Stomach (tissue), 9 donors: ENCODE results near the gene ZRSR2. TPM values are rescaled to one million over a fixed set of nuclear protein-coding genes. Genes with fewer than 3 reads are reported as not detected.

Experiments
- DNase-seq, 2 donors: peaks; one replicate each; pipeline versions ENCODE4 v3.0.0 to v3.0.0-alpha.2; 2013 to 2019
- H3K27ac ChIP-seq, 5 donors: fragments of 200-600 bp in 4 of 5; sonication (generic) in 4 of 5; one replicate each; pipeline ENCODE4 v1.5.1; 2013 to 2019; ENCODE audit warnings: mild to moderate bottlenecking in 1 of 5, moderate library complexity in 1 of 5
- H3K27me3 ChIP-seq, 3 donors: fragments of 200-600 bp; sonication (generic); one replicate each; pipeline ENCODE4 v1.5.1; 2017 to 2019; ENCODE audit warnings: mixed run types in 1 of 3
- H3K36me3 ChIP-seq, 4 donors: fragments of 200-600 bp; sonication (generic); 1 replicate in 3 of 4; 2 replicates in 1 of 4; pipeline ENCODE4 v1.5.1; 2016 to 2019
- H3K4me1 ChIP-seq, 4 donors: fragments of 200-600 bp; sonication (generic); one replicate each; pipeline ENCODE4 v1.5.1; 2016 to 2019
- H3K4me3 ChIP-seq, 4 donors: fragments of 200-600 bp; sonication (generic) in 3 of 4; one replicate each; pipeline ENCODE4 v1.5.1; 2016 to 2019; ENCODE audit warnings: mild to moderate bottlenecking in 1 of 4
- H3K9me3 ChIP-seq, 4 donors: fragments of 200-600 bp; sonication (generic); one replicate each; pipeline ENCODE4 v1.5.1; 2016 to 2019
- CTCF ChIP-seq, 7 experiments: fragments of 450-650 bp in 4 of 7; fragments of 200-600 bp in 3 of 7; sonication (generic) in 3 of 7; IDR thresholded peaks; one replicate each; pipeline ENCODE4 v1.5.1; 2016 to 2019; ENCODE audit warnings: antibody characterized with exemption in 7 of 7, control low read depth in 2 of 7, mild to moderate bottlenecking in 1 of 7
- EP300 ChIP-seq: sonication (generic); formaldehyde crosslinking; IDR thresholded peaks from one replicate; pipeline ENCODE4 v1.6.1; 2017; ENCODE audit warnings: antibody characterized with exemption
- POLR2A ChIP-seq, 4 donors: fragments of 450-650 bp; IDR thresholded peaks; one replicate each; pipeline ENCODE4 v1.6.1; 2016; ENCODE audit warnings: antibody characterized with exemption in 4 of 4, control low read depth in 2 of 4, mild to moderate bottlenecking in 1 of 4, moderate library complexity in 1 of 4
- POLR2AphosphoS5 ChIP-seq, 3 donors: sonication (generic); formaldehyde crosslinking; IDR thresholded peaks; one replicate each; pipeline ENCODE4 v1.6.1; 2016; ENCODE audit warnings: antibody characterized with exemption in 3 of 3
- WGBS, 5 donors: extraction: QIAGEN DNeasy Blood & Tissue Kit in 3 of 5; methylation state at CpG; one replicate each; pipeline versions ENCODE4 v1.1.5 to v1.1.7; 2013 to 2018; 5-methylcytosine and 5-hydroxymethylcytosine counted together
- intact Hi-C: fragments of 100-400 bp; cut with DNase I; formaldehyde crosslinking; loops from one replicate; pipeline ENCODE4 v1.15.1; 2023; ENCODE audit warnings: low total_unique reads
- polyA plus RNA-seq, 3 donors: library from polyadenylated mRNA; stranded (reverse); fragments of 200-250 nt; gene quantifications; one replicate each; pipeline ENCODE4 v1.2.3, GENCODE V29; 2013
- total RNA-seq, 5 donors: library from RNA; depleted of rRNA; stranded (reverse); fragments of >200 nt; gene quantifications; one replicate each; pipeline versions ENCODE4 v1.1.0 to v1.2.3, GENCODE V29; 2014 to 2016
- donor health status: healthy with polysubstance abuse.
- donor health status: Bipolar disorder and iron deficiency.
- donor health status: healthy.

ZRSR2 gene
- total and polyA plus RNA-seq, 8 donors: 1.4 to 26.4 (median 14.1) TPM

GRCh38 chrX:15769300-15769954 lies 20.9 kb upstream of the ZRSR2 start:
- no peak for DNase-seq
- Histone ChIP-seq H3K36me3 (peaks cover 0 to 41% (median 12%) of the 10 kb centered on the region in 4 donors), H3K27me3 (no peaks in the 10 kb centered on the region), H3K4me3 (no peak overlapping the region), H3K4me1 (no peaks in the 10 kb centered on the region), H3K9me3 (no peaks in the 10 kb centered on the region), H3K27ac (no peak overlapping the region)
- 76 to 91% (median 81%) methylated on average over 4 of the region's 4 CpGs for WGBS, 5 donors
- TF ChIP-seq EP300 (no peak), POLR2A (IDR thresholded peaks at IDR 0.05) (no peak), CTCF (IDR thresholded peaks at IDR 0.05) (no peak), POLR2AphosphoS5 (IDR thresholded peaks at IDR 0.05) (no peak)
- intact Hi-C loops: no loop called here

- WGBS, 5 donors: 67 to 86% (median 74%) methylated on average over 13 of the region's 13 CpGs
- H3K36me3 ChIP-seq: peaks cover 0 to 72% (median 42%) of the 10 kb centered on the region in 4 donors
- H3K9me3 ChIP-seq: no peaks in the 10 kb centered on the region
- H3K27me3 ChIP-seq: no peaks in the 10 kb centered on the region
- H3K27ac ChIP-seq: peak overlapping the region in 2 of 5 donors; percentile 36 to 53
- intact Hi-C loops: no loop called here
- DNase-seq: no peak
- no peak for TF ChIP-seq CTCF (IDR thresholded peaks at IDR 0.05)
- TF ChIP-seq POLR2A (IDR thresholded peaks at IDR 0.05): no peak
- no peak for TF ChIP-seq POLR2AphosphoS5 (IDR thresholded peaks at IDR 0.05)
- no peak for TF ChIP-seq EP300
- H3K4me3 ChIP-seq: no peak overlapping the region
- no peaks in the 10 kb centered on the region for H3K4me1 ChIP-seq
Observed at GRCh38 chrX:15781961-15782699, 8.2 kb upstream of the ZRSR2 start.

- Histone ChIP-seq H3K27ac (no peak overlapping the region), H3K4me1 (peaks cover 0 to 10% (median 4%) of the 10 kb centered on the region in 4 donors), H3K4me3 (no peak overlapping the region), H3K9me3 (no peaks in the 10 kb centered on the region), H3K36me3 (peaks cover 0 to 44% (median 27%) of the 10 kb centered on the region in 4 donors), H3K27me3 (no peaks in the 10 kb centered on the region)
- 82 to 91% (median 91%) methylated on average over 3 of the region's 3 CpGs for WGBS, 5 donors
- TF ChIP-seq EP300 (no peak), CTCF (IDR thresholded peaks at IDR 0.05) (no peak), POLR2A (IDR thresholded peaks at IDR 0.05) (no peak), POLR2AphosphoS5 (IDR thresholded peaks at IDR 0.05) (no peak)
- intact Hi-C loops: no loop called here
- DNase-seq: no peak
Observed at GRCh38 chrX:15785176-15785750, 5.0 kb upstream of the ZRSR2 start.

GRCh38 chrX:15786915-15787314 lies 3.4 kb upstream of the ZRSR2 start:
- no peaks in the 10 kb centered on the region for H3K9me3 ChIP-seq
- peaks cover 0 to 22% (median 12%) of the 10 kb centered on the region in 4 donors for H3K4me1 ChIP-seq
- WGBS, 5 donors: 67 to 80% (median 77%) methylated on average over 1 to 3 of the region's 3 CpGs; no CpG with 5 or more reads in 1 of the 5 donors
- H3K4me3 ChIP-seq: no peak overlapping the region
- H3K27me3 ChIP-seq: no peaks in the 10 kb centered on the region
- intact Hi-C loops: no loop called here
- no peak overlapping the region for H3K27ac ChIP-seq
- H3K36me3 ChIP-seq: peaks cover 0 to 28% (median 16%) of the 10 kb centered on the region in 4 donors
- peak in 1 of 2 donors; percentile 3 for DNase-seq
- TF ChIP-seq CTCF (IDR thresholded peaks at IDR 0.05): no peak
- no peak for TF ChIP-seq POLR2AphosphoS5 (IDR thresholded peaks at IDR 0.05)
- TF ChIP-seq POLR2A (IDR thresholded peaks at IDR 0.05): no peak
- TF ChIP-seq EP300: no peak
